Measurements from ENCODE around the gene LSMEM2. TPM values are rescaled to one million over a fixed set of nuclear protein-coding genes. Genes with fewer than 3 reads are reported as not detected.

Gene LSMEM2
- total and polyA plus RNA-seq, 9 of the 15 experiments (the other 6 are each of a cell fraction or from before 2014, with no cell fraction given), result not detected

DNA sequence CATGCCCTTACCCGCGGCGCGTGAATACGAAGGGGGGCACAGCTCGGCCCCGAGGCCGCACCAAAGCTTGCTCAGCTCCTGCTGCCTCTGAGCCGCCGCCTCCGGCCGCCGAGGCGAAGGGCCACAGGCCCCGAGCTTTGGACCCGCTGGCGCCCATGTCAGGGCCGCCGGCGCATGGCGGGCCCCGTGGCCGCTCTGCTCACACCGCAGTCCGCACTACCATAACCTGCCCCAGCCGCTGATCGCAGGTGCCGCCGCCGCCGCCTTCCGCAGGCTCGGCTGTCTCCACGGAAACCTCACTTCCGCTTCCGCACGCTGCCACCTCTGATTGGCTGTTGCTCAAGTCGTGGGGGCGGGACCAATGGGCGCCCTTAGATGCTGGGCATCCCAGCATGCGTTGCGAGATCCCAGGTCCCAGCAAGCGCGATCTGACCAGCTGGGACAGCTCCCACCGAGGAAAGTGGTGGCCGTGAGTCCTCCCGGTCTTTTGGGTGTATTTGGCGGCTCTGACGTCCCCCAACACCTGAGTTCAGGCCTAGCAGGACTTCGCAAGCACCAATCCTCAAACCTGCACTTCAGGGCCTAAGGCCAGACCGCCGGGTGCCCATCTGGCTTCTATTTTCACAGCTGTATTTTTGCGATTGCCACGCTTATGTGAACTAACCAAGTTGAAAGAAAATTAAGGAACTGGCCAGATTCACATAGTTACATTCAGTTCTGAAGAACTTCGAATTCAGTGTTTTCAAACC is 49.2 kb downstream of the LSMEM2 start, which contains the start of gene TUSC2 (continued):
- TF ChIP-seq RBM34 (IDR thresholded peaks at IDR 0.05; ENCODE audit: borderline replicate concordance, insufficient read depth, low read length), result no peak
- 0 out of 2 replicates have a peak, but pooled peaks have one; percentile 33 for TF ChIP-seq FOXK1 (CRISPR knock-in tag; IDR thresholded peaks at IDR 0.05; ENCODE audit: borderline replicate concordance)
- TF ChIP-seq, protein P1, sequence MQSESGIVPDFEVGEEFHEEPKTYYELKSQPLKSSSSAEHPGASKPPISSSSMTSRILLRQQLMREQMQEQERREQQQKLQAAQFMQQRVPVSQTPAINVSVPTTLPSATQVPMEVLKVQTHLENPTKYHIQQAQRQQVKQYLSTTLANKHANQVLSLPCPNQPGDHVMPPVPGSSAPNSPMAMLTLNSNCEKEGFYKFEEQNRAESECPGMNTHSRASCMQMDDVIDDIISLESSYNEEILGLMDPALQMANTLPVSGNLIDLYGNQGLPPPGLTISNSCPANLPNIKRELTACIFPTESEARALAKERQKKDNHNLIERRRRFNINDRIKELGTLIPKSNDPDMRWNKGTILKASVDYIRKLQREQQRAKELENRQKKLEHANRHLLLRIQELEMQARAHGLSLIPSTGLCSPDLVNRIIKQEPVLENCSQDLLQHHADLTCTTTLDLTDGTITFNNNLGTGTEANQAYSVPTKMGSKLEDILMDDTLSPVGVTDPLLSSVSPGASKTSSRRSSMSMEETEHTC (IDR thresholded peaks at IDR 0.05), result no peak
- no peak for TF ChIP-seq RFX5 (IDR thresholded peaks at IDR 0.05; ENCODE audit: low read depth, low read length)
- TF ChIP-seq RBM17 (IDR thresholded peaks at IDR 0.05; ENCODE audit: borderline replicate concordance, low read depth, low read length), result no peak
- no peak for TF ChIP-seq SMARCA5 (IDR thresholded peaks at IDR 0.05)
- TF ChIP-seq, protein P2, sequence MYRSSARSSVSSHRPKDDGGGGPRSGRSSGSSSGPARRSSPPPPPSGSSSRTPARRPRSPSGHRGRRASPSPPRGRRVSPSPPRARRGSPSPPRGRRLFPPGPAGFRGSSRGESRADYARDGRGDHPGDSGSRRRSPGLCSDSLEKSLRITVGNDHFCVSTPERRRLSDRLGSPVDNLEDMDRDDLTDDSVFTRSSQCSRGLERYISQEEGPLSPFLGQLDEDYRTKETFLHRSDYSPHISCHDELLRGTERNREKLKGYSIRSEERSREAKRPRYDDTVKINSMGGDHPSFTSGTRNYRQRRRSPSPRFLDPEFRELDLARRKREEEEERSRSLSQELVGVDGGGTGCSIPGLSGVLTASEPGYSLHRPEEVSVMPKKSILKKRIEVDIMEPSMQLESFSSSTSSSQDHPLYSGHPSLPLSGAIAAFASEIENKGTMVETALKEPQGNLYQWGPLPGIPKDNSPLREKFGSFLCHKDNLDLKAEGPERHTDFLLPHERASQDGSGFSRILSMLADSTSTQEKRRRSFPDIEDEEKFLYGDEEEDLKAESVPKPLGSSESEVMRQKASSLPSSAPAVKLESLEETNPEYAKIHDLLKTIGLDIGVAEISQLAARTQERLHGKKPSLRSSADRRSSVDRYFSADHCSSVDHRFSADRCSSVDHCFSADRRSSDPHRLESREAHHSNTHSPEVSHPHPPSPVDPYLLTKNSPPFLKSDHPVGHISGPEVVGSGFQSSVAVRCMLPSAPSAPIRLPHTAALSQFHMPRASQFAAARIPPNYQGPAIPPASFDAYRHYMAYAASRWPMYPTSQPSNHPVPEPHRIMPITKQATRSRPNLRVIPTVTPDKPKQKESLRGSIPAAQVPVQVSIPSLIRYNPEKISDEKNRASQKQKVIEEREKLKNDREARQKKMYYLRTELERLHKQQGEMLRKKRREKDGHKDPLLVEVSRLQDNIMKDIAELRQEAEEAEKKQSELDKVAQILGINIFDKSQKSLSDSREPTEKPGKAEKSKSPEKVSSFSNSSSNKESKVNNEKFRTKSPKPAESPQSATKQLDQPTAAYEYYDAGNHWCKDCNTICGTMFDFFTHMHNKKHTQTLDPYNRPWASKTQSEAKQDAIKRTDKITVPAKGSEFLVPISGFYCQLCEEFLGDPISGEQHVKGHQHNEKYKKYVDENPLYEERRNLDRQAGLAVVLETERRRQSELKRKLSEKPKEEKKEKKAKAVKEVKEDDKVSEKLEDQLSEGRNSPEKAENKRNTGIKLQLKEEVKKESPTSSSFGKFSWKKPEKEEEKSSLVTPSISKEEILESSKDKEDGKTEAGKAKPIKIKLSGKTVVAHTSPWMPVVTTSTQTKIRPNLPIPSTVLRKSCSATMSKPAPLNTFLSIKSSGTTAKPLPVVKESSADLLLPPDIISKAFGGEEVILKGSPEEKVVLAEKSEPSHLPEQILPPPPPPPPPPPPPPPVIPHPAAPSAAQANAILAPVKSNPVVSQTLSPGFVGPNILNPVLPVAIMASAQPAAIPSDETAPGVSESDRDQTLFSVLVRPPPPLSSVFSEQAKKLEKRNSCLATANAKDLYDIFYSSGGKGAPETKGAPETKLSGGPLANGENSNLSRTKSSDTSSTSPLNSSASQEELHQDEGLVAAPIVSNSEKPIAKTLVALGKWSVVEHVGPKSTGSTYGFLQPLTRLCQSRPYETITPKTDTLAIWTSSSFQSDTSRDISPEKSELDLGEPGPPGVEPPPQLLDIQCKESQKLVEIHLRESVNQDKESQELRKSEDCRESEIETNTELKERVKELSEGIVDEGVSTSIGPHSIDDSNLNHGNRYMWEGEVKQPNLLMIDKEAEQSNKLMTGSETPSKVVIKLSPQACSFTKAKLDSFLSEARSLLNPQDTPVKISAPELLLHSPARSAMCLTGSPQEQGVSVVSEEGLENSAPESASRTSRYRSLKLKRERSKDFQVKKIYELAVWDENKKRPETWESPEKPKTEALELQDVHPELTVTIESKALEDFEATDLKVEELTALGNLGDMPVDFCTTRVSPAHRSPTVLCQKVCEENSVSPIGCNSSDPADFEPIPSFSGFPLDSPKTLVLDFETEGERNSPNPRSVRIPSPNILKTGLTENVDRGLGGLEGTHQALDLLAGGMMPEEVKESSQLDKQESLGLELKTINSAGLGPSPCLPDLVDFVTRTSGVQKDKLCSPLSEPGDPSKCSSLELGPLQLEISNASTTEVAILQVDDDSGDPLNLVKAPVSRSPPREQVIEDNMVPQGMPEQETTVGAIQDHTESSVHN (IDR thresholded peaks at IDR 0.05; ENCODE audit: borderline replicate concordance in 1 of 2, low read depth in 1 of 2), result no peak
- no peak for TF ChIP-seq GTF2F1 (IDR thresholded peaks at IDR 0.05; ENCODE audit: low read depth, low read length)
- no peak for TF ChIP-seq HEY1 (CRISPR knock-in tag; IDR thresholded peaks at IDR 0.05; ENCODE audit: borderline replicate concordance)
- no peak for TF ChIP-seq SMAD2 (IDR thresholded peaks at IDR 0.05; ENCODE audit: low read depth, low read length)
- TF ChIP-seq HMG20A (CRISPR knock-in tag; conservative IDR thresholded peaks at IDR 0.05), result no peak
- TF ChIP-seq, protein P3, sequence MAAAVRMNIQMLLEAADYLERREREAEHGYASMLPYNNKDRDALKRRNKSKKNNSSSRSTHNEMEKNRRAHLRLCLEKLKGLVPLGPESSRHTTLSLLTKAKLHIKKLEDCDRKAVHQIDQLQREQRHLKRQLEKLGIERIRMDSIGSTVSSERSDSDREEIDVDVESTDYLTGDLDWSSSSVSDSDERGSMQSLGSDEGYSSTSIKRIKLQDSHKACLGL (CRISPR knock-in tag; IDR thresholded peaks at IDR 0.05; ENCODE audit: borderline replicate concordance, poor library complexity, severe bottlenecking), result no peak
- no peak for TF ChIP-seq RFX7 (CRISPR knock-in tag; IDR thresholded peaks at IDR 0.05)
- TF ChIP-seq RBM39 (optimal IDR thresholded peaks at IDR 0.05; ENCODE audit: low read depth, low read length), result no peak
- TF ChIP-seq ZNF444 (CRISPR knock-in tag; IDR thresholded peaks at IDR 0.05), result no peak
